Right lobe of liver (tissue), 6 donors: Measurements from ENCODE around the gene AURKAIP1. TPM values are rescaled to one million over a fixed set of nuclear protein-coding genes. Genes with fewer than 3 reads are reported as not detected.

Experiments
- ATAC-seq, 4 donors: fragments of 200-7000 bp; cut with Tn5 transposase; one replicate each; pipeline ENCODE4 v1.9.1; 2020; ENCODE audit warnings: mild to moderate bottlenecking in 4 of 4, moderate library complexity in 4 of 4
- DNase-seq, 3 donors: peaks; one replicate each; pipeline ENCODE4 v3.0.0-alpha.2; 2020
- H3K27ac ChIP-seq, 3 donors: fragments of 200-600 bp; one replicate each; pipeline ENCODE4 v1.8.0; 2022
- H3K27me3 ChIP-seq, 2 donors: fragments of 200-600 bp; one replicate each; pipeline ENCODE4 v1.8.0; 2022
- H3K36me3 ChIP-seq, 4 donors: fragments of 200-600 bp; sonication (generic) in 1 of 4; one replicate each; pipeline versions ENCODE4 v1.5.1 to v1.8.0; 2017 to 2022; ENCODE audit warnings: control low read depth in 1 of 4
- H3K4me1 ChIP-seq, 4 donors: fragments of 200-600 bp; sonication (generic) in 1 of 4; one replicate each; pipeline versions ENCODE4 v1.5.1 to v1.8.0; 2017 to 2022; ENCODE audit warnings: control low read depth in 1 of 4
- H3K4me3 ChIP-seq, 3 donors: fragments of 200-600 bp; one replicate each; pipeline ENCODE4 v1.8.0; 2022
- H3K9me3 ChIP-seq, 4 donors: fragments of 200-600 bp; sonication (generic) in 1 of 4; one replicate each; pipeline versions ENCODE4 v1.5.1 to v1.8.0; 2017 to 2022; ENCODE audit warnings: control low read depth in 1 of 4
- POLR2A ChIP-seq: fragments of 450-650 bp; IDR thresholded peaks from one replicate; pipeline ENCODE4 v1.6.1; 2017; ENCODE audit warnings: antibody characterized with exemption, mild to moderate bottlenecking
- WGBS: methylation state at CpG from one replicate; pipeline ENCODE4 v1.1.6; 2018; ENCODE audit warnings: low coverage, low lambda C conversion rate; ENCODE audit not compliant: insufficient coverage; ENCODE audit errors: missing lambda C conversion rate; 5-methylcytosine and 5-hydroxymethylcytosine counted together
- intact Hi-C, 2 donors: fragments of 100-400 bp; cut with DNase I; formaldehyde crosslinking; loops; one replicate each; pipeline versions ENCODE4 v1.11.2 to v1.14.1; 2022
- total RNA-seq, 6 experiments: library from RNA; depleted of rRNA in 2 of 6; stranded (reverse); fragments of >200 nt in 2 of 6; fragmentation: NEBNext Ultra II Directional in 3 of 6; extraction: Animal tissue kit (Norgen Biotek cat#: 25700) in 3 of 6; gene quantifications; one replicate each; pipeline versions ENCODE4 v1.1.0 to v1.2.4, GENCODE V29; 2016 to 2023
- TF ChIP-seq, protein P1 (sequence below), 4 donors: fragments of 200-600 bp in 3 of 4; fragments of 450-650 bp in 1 of 4; IDR thresholded peaks; one replicate each; pipeline versions ENCODE4 v1.5.1 to v1.8.0; 2016 to 2022; ENCODE audit warnings: antibody characterized with exemption in 4 of 4, mild to moderate bottlenecking in 2 of 4
- donor health status: DM: no; HTN: yes; CAD: no.
- donor health status: DM: no; HTN: no; CAD: no.
- donor health status: DM: no; HTN: no; CAD: no.
- donor health status: DM: no; HTN: yes; CAD: no.
- donor health status: DM: no; HTN: yes; CAD: no.

AURKAIP1 gene
- total RNA-seq, 6 experiments from 2014 or later: 70.0 to 140 (median 104) TPM

DNA sequence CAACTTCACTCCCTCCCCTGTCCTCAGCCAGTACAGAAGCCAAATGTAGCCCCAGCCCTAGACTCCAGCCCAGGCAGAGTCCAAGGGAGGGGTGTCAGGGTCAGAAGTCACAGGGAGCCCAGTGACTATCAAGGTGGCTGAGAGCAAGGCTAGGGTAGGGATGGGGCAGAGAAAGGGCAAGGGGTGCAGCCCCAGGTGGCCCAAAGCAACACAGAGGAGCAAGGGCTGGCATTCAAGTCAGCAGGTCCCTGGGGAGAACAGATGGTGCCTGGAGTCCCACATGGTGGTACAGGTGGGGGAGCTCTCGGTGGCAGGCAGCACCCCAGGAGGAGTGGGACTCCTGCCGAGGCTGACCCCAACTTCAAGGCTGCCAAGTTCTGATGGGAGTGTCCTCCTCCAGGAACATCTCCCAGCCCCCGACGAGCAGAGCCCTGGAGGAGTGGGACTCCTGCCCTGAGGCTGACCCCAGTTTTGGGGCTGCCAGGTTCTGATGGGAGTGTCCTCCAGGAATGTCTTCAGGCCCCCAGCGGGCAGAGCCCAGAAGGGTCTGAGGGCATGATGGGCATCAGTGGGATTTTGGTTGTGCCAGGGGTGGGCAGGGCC, 22.1 kb downstream of the AURKAIP1 start:
- Histone ChIP-seq H3K9me3 (no peaks in the 10 kb centered on the region), H3K36me3 (no peaks in the 10 kb centered on the region), H3K4me1 (peaks cover 0 to 2% (median 0%) of the 10 kb centered on the region in 4 donors), H3K27ac (no peak overlapping the region), H3K27me3 (peaks cover 0 to 5% of the 10 kb centered on the region in 2 donors), H3K4me3 (no peak overlapping the region)
- WGBS: 0% methylated on average over 1 of the region's 5 CpGs
- no peak for ATAC-seq
- intact Hi-C loops: no loop called here
- DNase-seq: no peak
- TF ChIP-seq, protein P1, sequence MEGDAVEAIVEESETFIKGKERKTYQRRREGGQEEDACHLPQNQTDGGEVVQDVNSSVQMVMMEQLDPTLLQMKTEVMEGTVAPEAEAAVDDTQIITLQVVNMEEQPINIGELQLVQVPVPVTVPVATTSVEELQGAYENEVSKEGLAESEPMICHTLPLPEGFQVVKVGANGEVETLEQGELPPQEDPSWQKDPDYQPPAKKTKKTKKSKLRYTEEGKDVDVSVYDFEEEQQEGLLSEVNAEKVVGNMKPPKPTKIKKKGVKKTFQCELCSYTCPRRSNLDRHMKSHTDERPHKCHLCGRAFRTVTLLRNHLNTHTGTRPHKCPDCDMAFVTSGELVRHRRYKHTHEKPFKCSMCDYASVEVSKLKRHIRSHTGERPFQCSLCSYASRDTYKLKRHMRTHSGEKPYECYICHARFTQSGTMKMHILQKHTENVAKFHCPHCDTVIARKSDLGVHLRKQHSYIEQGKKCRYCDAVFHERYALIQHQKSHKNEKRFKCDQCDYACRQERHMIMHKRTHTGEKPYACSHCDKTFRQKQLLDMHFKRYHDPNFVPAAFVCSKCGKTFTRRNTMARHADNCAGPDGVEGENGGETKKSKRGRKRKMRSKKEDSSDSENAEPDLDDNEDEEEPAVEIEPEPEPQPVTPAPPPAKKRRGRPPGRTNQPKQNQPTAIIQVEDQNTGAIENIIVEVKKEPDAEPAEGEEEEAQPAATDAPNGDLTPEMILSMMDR (IDR thresholded peaks at IDR 0.05): no peak

DNA sequence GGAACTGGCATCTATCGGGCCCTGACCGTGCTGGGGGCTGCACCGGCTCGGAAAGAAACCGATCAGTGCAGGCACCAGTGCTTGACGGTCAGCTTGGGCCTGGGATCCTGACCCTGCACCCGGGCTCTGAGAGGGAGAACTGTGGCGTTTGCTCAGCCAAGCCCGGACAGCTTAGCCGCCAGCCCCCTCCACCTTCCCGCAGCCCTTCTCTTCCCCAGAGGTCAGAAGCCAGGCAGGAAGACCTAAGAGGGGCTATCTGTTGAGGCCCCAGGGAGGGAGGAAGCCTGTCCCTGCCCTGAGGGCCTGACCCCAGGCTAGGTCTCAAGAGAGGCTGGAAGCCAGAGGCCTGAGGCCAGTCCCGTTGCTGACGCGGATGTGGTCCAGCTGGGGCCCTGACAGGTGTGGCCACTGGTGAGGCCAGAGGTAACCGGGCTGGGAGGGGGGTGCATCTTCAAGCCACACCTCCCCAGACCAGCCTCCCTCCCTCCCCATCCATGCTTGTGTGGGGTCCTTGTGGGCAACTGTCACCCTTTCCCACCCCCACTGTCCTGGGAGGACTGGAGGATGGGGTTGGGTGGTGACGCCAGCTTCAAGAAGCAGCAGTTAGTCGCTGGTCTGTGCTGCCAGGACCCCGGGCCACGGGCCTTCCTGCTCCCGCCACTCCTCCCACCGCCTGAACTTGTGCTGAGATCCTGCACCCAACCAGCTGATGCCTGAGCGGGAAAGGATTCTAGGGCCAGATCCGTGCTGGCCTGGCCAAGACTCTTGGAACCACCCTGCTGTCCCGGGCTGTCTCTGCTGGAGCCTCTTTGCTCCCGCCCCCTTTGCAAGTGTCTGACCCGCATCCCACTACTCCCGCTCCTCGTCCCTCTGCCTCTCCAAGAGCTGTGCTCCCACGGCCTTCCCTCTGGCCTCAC, 23.2 kb downstream of the AURKAIP1 start:
- ATAC-seq (no peak), DNase-seq (no peak)
- peaks cover 0 to 12% (median 5%) of the 10 kb centered on the region in 4 donors for H3K4me1 ChIP-seq
- peaks cover 0 to 5% of the 10 kb centered on the region in 2 donors for H3K27me3 ChIP-seq
- 80% methylated on average over 2 of the region's 29 CpGs for WGBS
- intact Hi-C loops: no loop called here
- H3K4me3 ChIP-seq: no peak overlapping the region
- no peak overlapping the region for H3K27ac ChIP-seq
- H3K36me3 ChIP-seq: no peaks in the 10 kb centered on the region
- no peaks in the 10 kb centered on the region for H3K9me3 ChIP-seq
- TF ChIP-seq, protein P1 (IDR thresholded peaks at IDR 0.05): no peak
- no peak for TF ChIP-seq POLR2A

DNA sequence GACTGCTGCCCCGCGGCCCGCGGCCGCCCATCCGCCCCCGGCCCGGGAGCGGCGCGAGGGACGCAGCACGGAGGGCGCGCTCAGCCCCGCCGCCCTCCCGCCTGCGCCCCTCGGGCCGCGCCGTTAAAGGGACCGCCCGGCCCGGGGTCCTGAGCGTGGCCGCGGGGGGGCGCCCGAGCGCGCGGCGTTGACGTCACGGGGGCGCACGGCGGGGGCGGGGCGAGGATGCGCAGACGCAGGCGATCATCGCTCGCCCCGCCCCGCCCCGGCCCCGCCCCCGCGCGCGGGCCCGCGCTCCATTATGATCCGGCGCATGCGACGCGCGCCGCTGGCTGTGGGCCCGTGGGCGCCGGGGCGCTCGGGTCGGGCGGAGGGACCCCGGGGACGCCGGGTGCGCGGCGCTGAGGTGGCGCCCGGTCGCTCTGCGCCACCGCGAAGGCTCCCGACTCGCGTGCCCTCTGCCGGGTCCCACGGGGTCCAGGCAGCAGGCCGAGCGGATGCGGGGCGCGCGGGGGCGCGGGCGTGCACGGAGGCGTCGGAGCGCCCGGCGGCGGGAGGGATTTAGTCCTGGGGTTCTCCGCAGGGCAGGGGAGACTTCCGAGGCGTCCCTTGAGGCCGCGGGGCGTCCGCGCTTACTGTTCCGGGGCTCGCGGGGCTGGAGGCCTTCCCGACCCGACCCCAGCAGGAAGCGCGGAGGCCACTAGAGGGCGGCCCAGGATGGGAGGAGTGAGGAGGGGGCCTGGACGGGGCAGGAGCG, 25.6 kb downstream of the AURKAIP1 start, which contains the start of gene DVL1:
Gene DVL1, minus strand, starts transcription at position 163 of the 757 bp plus-strand sequence. CDS start 353 bp downstream, outside the sequence.
- DNase-seq: peak in 1 of 3 donors; percentile 70
- Histone ChIP-seq H3K4me1 (peaks cover 0 to 36% (median 17%) of the 10 kb centered on the region in 4 donors), H3K4me3 (peak within 1 kb of the TSS; percentile 64 to 86 (median 68)), H3K9me3 (no peaks in the 10 kb centered on the region), H3K27me3 (peaks cover 0 to 3% of the 10 kb centered on the region in 2 donors), H3K27ac (peak within 1 kb of the TSS; percentile 28 to 75 (median 60)), H3K36me3 (no peaks in the 10 kb centered on the region)
- WGBS: 0% methylated on average over 26 of the region's 122 CpGs
- intact Hi-C loops: no loop called here
- peak; percentile 62 for TF ChIP-seq POLR2A
- TF ChIP-seq, protein P1 (IDR thresholded peaks at IDR 0.05): peak; percentile 28 to 40 (median 36)
- ATAC-seq: peak; percentile 28 to 63 (median 37)
